ENCODE data around the gene TMPRSS7. TPM values are rescaled to one million over a fixed set of nuclear protein-coding genes. Genes with fewer than 3 reads are reported as not detected.

TMPRSS7 gene
- polyA plus RNA-seq, 1 donor from 2014 or later = 0.52 TPM

- Histone ChIP-seq H3K9me2 (ENCODE audit: insufficient read depth, low read length) (no peaks in the 10 kb centered on the region), H3K4me3 (ENCODE audit: low read length) (peak overlapping the region; percentile 43), H4K20me1 (ENCODE audit: insufficient read depth) (no peaks in the 10 kb centered on the region), H3K27ac (ENCODE audit: low read length) (peak overlapping the region; percentile 89), H3K4me2 (ENCODE audit: low read length) (peak overlapping the region; percentile 26), H3K9ac (ENCODE audit: low read length) (no peak overlapping the region), H3F3A (ENCODE audit: insufficient read depth, low read length, poor library complexity, severe bottlenecking) (peaks cover 5% of the 10 kb centered on the region), H3K79me2 (replicated peaks; ENCODE audit: insufficient read depth, low read length) (no peaks in the 10 kb centered on the region), H3K27me3 (ENCODE audit: insufficient read depth, low read depth, low read length) (no peaks in the 10 kb centered on the region), H2AFZ (ENCODE audit: low read depth, low read length) (no peak overlapping the region), H3K36me3 (ENCODE audit: insufficient read depth, low read length) (no peaks in the 10 kb centered on the region), H3K9me3 (ENCODE audit: low read length) (no peaks in the 10 kb centered on the region)
- TF ChIP-seq MXI1 (conservative IDR thresholded peaks at IDR 0.05; ENCODE audit: poor library complexity, severe bottlenecking) (no peak), CTCF (IDR thresholded peaks at IDR 0.05; ENCODE audit: poor library complexity, severe bottlenecking) (peak; percentile 92), TAF1 (IDR thresholded peaks at IDR 0.05; ENCODE audit: low read depth) (no peak), REST (IDR thresholded peaks at IDR 0.05; ENCODE audit: borderline replicate concordance) (no peak), RAD21 (conservative IDR thresholded peaks at IDR 0.05) (peak; percentile 87), SMC3 (conservative IDR thresholded peaks at IDR 0.05; ENCODE audit: poor library complexity) (peak; percentile 87), EP300 (conservative IDR thresholded peaks at IDR 0.05; ENCODE audit: poor library complexity, severe bottlenecking) (no peak), POLR2AphosphoS5 (IDR thresholded peaks at IDR 0.05) (no peak), EZH2 (IDR thresholded peaks at IDR 0.05; ENCODE audit: borderline replicate concordance, insufficient read depth, low read length, poor library complexity, severe bottlenecking) (no peak)
Observed at GRCh38 chr3:112043621-112044201, 9.2 kb downstream of the TMPRSS7 start.

GRCh38 chr3:112046599-112046998, 12.1 kb downstream of the TMPRSS7 start:
- Histone ChIP-seq H4K20me1 (ENCODE audit: insufficient read depth) (no peaks in the 10 kb centered on the region), H3K4me2 (ENCODE audit: low read length) (no peak overlapping the region), H3K4me3 (ENCODE audit: low read length) (no peak overlapping the region), H3K27me3 (ENCODE audit: insufficient read depth, low read depth, low read length) (no peaks in the 10 kb centered on the region), H3K9ac (ENCODE audit: low read length) (no peak overlapping the region), H3K27ac (ENCODE audit: low read length) (no peak overlapping the region), H3K9me2 (ENCODE audit: insufficient read depth, low read length) (no peaks in the 10 kb centered on the region), H3F3A (ENCODE audit: insufficient read depth, low read length, poor library complexity, severe bottlenecking) (peaks cover 5% of the 10 kb centered on the region), H3K79me2 (replicated peaks; ENCODE audit: insufficient read depth, low read length) (no peaks in the 10 kb centered on the region), H2AFZ (ENCODE audit: low read depth, low read length) (no peak overlapping the region), H3K9me3 (ENCODE audit: low read length) (no peaks in the 10 kb centered on the region), H3K36me3 (ENCODE audit: insufficient read depth, low read length) (no peaks in the 10 kb centered on the region)
- TF ChIP-seq TAF1 (IDR thresholded peaks at IDR 0.05; ENCODE audit: low read depth) (no peak), EZH2 (IDR thresholded peaks at IDR 0.05; ENCODE audit: borderline replicate concordance, insufficient read depth, low read length, poor library complexity, severe bottlenecking) (no peak), POLR2AphosphoS5 (IDR thresholded peaks at IDR 0.05) (no peak), RAD21 (conservative IDR thresholded peaks at IDR 0.05) (no peak), REST (IDR thresholded peaks at IDR 0.05; ENCODE audit: borderline replicate concordance) (no peak), CTCF (IDR thresholded peaks at IDR 0.05; ENCODE audit: poor library complexity, severe bottlenecking) (no peak), EP300 (conservative IDR thresholded peaks at IDR 0.05; ENCODE audit: poor library complexity, severe bottlenecking) (no peak), MXI1 (conservative IDR thresholded peaks at IDR 0.05; ENCODE audit: poor library complexity, severe bottlenecking) (no peak), SMC3 (conservative IDR thresholded peaks at IDR 0.05; ENCODE audit: poor library complexity) (no peak)
